LNCaP clone FGC (cell line): Measurements from ENCODE around the gene GNAS-AS1.

ENCODE experiments used
- DNase-seq: peaks from one replicate; pipeline ENCODE4 v3.0.0-alpha.2; 2011; ENCODE audit warnings: low read depth
- H3K4me3 ChIP-seq: 2 replicates; pipeline ENCODE4 v1.5.1; 2011; ENCODE audit warnings: mild to moderate bottlenecking, low read depth, low read length, control low read depth
- TF ChIP-seq, protein P1 (sequence below): IDR thresholded peaks from 2 replicates; pipeline ENCODE4 v1.5.1; 2012; ENCODE audit warnings: mild to moderate bottlenecking; ENCODE audit not compliant: control insufficient read depth, insufficient read depth; ENCODE audit errors: extremely low read depth

The GNAS-AS1 gene

DNA sequence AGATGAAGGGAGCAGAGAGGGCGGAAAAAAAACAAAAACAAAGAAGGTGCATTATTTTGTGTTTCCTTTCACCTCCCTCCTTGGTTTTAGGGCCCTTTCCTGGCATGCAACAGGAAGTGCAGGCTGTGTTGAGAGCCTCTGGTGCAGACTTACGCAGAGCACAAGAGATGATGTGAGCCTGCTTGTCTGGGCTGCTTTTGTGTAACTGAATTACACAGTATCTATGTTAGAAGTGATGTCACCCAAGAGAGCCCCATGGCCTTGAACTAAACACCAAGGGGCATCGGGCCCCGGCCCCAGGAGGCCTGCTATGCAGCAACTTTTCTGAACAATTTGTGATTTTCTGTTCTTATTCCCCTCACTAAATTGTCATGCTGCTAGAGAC is 27.3 kb upstream of the GNAS-AS1 start:
- no peak for DNase-seq
- TF ChIP-seq, protein P1, sequence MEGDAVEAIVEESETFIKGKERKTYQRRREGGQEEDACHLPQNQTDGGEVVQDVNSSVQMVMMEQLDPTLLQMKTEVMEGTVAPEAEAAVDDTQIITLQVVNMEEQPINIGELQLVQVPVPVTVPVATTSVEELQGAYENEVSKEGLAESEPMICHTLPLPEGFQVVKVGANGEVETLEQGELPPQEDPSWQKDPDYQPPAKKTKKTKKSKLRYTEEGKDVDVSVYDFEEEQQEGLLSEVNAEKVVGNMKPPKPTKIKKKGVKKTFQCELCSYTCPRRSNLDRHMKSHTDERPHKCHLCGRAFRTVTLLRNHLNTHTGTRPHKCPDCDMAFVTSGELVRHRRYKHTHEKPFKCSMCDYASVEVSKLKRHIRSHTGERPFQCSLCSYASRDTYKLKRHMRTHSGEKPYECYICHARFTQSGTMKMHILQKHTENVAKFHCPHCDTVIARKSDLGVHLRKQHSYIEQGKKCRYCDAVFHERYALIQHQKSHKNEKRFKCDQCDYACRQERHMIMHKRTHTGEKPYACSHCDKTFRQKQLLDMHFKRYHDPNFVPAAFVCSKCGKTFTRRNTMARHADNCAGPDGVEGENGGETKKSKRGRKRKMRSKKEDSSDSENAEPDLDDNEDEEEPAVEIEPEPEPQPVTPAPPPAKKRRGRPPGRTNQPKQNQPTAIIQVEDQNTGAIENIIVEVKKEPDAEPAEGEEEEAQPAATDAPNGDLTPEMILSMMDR: no peak

DNA sequence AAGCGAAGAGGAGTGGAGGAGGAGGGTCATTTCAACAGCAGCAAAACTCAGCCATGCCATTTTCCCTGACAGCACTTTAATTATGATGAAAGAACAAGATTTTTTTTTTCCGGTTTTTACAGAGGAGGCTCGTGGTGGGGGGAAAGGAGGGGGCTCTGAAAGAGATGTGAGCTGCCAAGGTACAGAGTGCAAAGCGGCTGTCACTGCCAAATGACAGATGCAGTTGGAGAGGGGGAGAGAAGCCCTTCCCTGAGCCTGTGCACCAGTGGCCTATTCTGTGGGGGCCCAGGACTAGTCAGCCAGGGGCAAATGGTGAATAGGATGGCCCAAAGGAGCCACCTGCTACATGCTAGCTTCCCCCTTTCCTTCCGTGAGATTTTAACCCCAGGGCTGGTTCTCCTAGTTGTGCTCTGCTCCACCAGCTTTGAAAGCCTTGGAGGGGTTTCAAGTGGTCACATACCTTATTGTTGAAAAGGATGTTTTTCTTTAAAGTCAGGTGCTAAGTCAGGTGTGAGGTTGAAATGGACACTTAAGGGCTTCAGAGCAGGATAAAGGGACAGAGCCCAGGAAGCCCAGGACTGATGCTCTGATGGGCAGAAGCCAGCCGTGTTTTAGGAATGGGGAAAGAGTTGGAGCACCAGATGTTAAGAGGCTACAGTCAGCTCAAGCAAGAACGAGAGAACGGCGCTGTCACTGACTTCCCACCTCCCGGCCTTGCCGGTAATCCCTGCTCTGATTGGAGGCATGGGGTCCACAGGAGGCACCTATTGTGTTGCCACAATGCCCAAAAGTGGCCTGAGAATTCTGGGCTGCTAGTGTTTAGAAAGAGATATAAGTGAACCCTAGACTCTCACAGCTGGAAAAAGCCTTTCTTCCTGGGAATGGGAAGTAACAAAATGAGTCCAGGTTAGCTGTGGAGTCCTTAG is 26.6 kb upstream of the GNAS-AS1 start:
- no peak for DNase-seq
- TF ChIP-seq, protein P1: no peak
- H3K4me3 ChIP-seq: no peak overlapping the region

More for the DNA sequence above, 27.3 kb upstream of the GNAS-AS1 start:
- H3K4me3 ChIP-seq: no peak overlapping the region

DNA sequence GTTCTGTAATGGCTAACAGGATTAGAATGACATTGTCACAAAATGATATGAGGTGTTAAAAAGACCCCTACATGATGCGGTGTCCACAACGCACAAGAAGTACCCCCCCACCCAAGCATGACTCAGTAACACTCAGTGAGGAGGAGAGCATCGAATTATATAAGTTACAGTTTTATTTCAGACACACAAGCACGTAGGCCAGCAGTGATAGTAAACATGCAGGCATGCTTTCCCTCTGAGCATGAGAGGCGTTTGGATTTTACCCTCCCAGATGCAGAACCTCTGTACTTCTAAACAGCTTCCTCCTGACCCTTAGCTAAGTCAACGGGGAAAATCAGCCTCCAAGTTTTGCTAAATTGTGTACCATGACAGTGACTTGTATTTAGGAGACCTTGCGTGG is 25.7 kb upstream of the GNAS-AS1 start:
- TF ChIP-seq, protein P1: no peak
- no peak for DNase-seq
- no peak overlapping the region for H3K4me3 ChIP-seq

DNA sequence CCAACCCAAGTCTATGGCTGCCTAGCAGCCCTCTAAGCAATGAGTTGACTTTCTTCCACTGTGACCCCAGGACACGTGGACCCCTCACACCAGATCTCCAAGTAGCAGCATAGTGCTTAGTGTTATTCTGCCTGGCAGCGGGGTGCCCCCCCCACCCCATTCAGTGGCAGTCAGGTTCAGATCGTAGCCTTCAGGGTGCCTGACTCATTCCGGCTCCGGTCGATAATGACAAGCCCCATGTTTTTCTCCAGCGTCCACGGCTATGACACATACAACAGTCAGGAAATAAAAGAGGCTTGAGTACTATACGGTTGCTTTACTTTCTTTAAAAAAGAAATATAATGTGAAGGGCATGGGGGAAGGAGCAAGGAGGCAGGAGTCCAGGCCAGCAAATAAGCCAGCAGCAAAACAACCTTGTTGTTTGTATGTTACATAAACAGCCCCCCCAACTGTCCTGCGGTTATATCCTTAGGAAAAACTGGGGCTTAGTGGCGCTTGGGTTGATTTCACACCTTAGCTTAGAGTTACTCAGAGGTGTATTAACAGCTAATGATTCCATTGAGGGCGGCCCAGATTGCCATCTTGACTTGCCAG is 24.9 kb upstream of the GNAS-AS1 start:
- H3K4me3 ChIP-seq: no peak overlapping the region
- no peak for DNase-seq
- TF ChIP-seq, protein P1: no peak

DNA sequence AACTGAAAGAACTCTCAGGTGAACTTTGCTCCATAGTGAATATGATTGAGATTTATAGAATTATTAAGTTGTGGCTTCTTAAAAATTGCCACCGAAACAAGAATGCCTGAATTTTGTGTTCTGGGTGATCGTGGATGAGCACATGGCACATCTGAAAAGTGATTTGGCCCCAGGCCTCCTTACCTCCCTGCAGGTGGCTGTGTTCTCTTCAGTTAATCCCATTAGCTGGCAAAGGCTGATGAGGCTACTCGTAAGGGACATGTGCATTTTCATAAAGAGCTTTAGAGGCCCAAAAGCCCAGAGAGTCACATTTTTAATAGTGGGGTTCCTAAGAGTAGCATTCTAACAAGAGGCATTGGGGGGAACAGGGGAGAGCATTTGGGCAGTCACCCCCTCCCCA is 24.4 kb upstream of the GNAS-AS1 start:
- TF ChIP-seq, protein P1: no peak
- DNase-seq: no peak
- H3K4me3 ChIP-seq: no peak overlapping the region

DNA sequence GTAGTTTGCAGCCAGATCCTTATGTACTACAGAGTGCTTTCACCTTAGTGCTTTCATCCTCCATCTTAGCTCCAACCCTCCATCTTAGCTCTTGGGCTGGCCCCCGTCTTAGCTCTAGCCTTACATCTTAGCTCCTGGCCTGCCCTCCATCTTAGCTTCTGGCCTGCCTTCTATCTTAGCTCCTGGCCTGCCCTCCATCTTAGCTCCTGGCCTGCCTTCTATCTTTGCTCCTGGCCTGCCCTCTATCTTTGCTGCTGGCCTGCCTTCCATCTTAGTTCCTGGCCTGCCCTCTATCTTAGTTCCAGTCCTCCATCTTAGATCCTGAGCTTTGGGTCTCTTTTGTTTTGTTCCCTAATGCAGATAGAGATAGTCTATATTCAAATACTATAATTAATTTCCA is 23.8 kb upstream of the GNAS-AS1 start:
- DNase-seq: no peak
- TF ChIP-seq, protein P1: no peak
- no peak overlapping the region for H3K4me3 ChIP-seq
